Stimulated activated effector memory CD8-positive, alpha-beta T cell treated with anti-CD3 and anti-CD28 coated beads, Interleukin-12 subunit alpha, Interleukin-12 subunit beta, amount 100 ng/mL, for 72 hours (primary cell): Measurements from ENCODE around the gene GLRX3.
"Not testable (repeated sequence)": the region's sequence is repeated elsewhere in the genome, so short reads cannot be mapped to it uniquely, and the experiment has no call there.

Experiments
- ATAC-seq: fragments of 150-1000 bp; cut with Tn5 transposase; 2 replicates; pipeline ENCODE4 v1.10.0; 2021
- DNase-seq, 2 donors: peaks; one replicate each; pipeline ENCODE4 v3.0.0; 2021 to 2022; ENCODE audit warnings: low spot score in 2 of 2
- H3K27ac Mint-ChIP-seq: one replicate; pipeline ENCODE4 v1.8.0; 2022; ENCODE audit warnings: mild to moderate bottlenecking, mixed read lengths
- H3K36me3 Mint-ChIP-seq: one replicate; pipeline ENCODE4 v1.8.0; 2022; ENCODE audit warnings: mild to moderate bottlenecking, mixed read lengths
- H3K4me1 Mint-ChIP-seq: one replicate; pipeline ENCODE4 v1.8.0; 2022; ENCODE audit warnings: mixed read lengths
- H3K4me3 Mint-ChIP-seq: one replicate; pipeline ENCODE4 v1.8.0; 2022; ENCODE audit warnings: mild to moderate bottlenecking, mixed read lengths
- H3K9me3 Mint-ChIP-seq: one replicate; pipeline ENCODE4 v1.8.0; 2022; ENCODE audit warnings: mixed read lengths

GLRX3 gene

GRCh38 chr10:130191380-130191779 lies 55.2 kb downstream of the GLRX3 start:
- Mint-ChIP-seq H3K9me3 (no peaks in the 10 kb centered on the region), H3K4me3 (peak overlapping the region; percentile 44), H3K4me1 (peaks cover 5% of the 10 kb centered on the region), H3K36me3 (peaks cover 10% of the 10 kb centered on the region), H3K27ac (no peak overlapping the region)
- no peak for ATAC-seq
- no peak for DNase-seq

- Mint-ChIP-seq H3K36me3 (peaks cover 5% of the 10 kb centered on the region), H3K4me3 (no peak overlapping the region), H3K4me1 (peaks cover 5% of the 10 kb centered on the region)
Observed at GRCh38 chr10:130192276-130192848, 56.2 kb downstream of the GLRX3 start.

GRCh38 chr10:130193033-130193432 lies 56.8 kb downstream of the GLRX3 start:
- DNase-seq (no peak), ATAC-seq (no peak)
- H3K27ac Mint-ChIP-seq, result no peak overlapping the region
- H3K4me1 Mint-ChIP-seq, result peaks cover 5% of the 10 kb centered on the region
- H3K9me3 Mint-ChIP-seq, result no peaks in the 10 kb centered on the region
- H3K36me3 Mint-ChIP-seq, result peaks cover 4% of the 10 kb centered on the region
- H3K4me3 Mint-ChIP-seq, result no peak overlapping the region

More at GRCh38 chr10:130192276-130192848, 56.2 kb downstream of the GLRX3 start:
- Mint-ChIP-seq H3K27ac (no peak overlapping the region), H3K9me3 (no peaks in the 10 kb centered on the region)
- ATAC-seq, result no peak
- DNase-seq, result no peak

GRCh38 chr10:130193493-130194193 lies 57.5 kb downstream of the GLRX3 start:
- no peaks in the 10 kb centered on the region for H3K9me3 Mint-ChIP-seq
- H3K36me3 Mint-ChIP-seq, result no peaks in the 10 kb centered on the region
- peaks cover 5% of the 10 kb centered on the region for H3K4me1 Mint-ChIP-seq
- no peak overlapping the region for H3K27ac Mint-ChIP-seq
- ATAC-seq (no peak), DNase-seq (no peak)
- H3K4me3 Mint-ChIP-seq, result no peak overlapping the region

- DNase-seq, result no peak
- no peaks in the 10 kb centered on the region for H3K36me3 Mint-ChIP-seq
- H3K4me1 Mint-ChIP-seq, result peaks cover 5% of the 10 kb centered on the region
- no peak overlapping the region for H3K27ac Mint-ChIP-seq
- no peak for ATAC-seq
- H3K4me3 Mint-ChIP-seq, result no peak overlapping the region
- no peaks in the 10 kb centered on the region for H3K9me3 Mint-ChIP-seq
Observed at GRCh38 chr10:130194194-130194990, 58.2 kb downstream of the GLRX3 start.

- ATAC-seq (no peak), DNase-seq (no peak)
- peaks cover under 1% of the 10 kb centered on the region for H3K4me1 Mint-ChIP-seq
- no peak overlapping the region for H3K4me3 Mint-ChIP-seq
- H3K27ac Mint-ChIP-seq, result no peak overlapping the region
- H3K36me3 Mint-ChIP-seq, result no peaks in the 10 kb centered on the region
- H3K9me3 Mint-ChIP-seq, result no peaks in the 10 kb centered on the region
Observed at GRCh38 chr10:130194991-130195645, 58.9 kb downstream of the GLRX3 start.

- Mint-ChIP-seq H3K9me3 (no peaks in the 10 kb centered on the region), H3K4me1 (no peaks in the 10 kb centered on the region), H3K27ac (no peak overlapping the region), H3K4me3 (no peak overlapping the region), H3K36me3 (no peaks in the 10 kb centered on the region)
- ATAC-seq, result no peak
- DNase-seq, result no peak
Observed at GRCh38 chr10:130195746-130196294, 59.6 kb downstream of the GLRX3 start.

GRCh38 chr10:130196511-130197487 lies 60.6 kb downstream of the GLRX3 start:
- no peaks in the 10 kb centered on the region for H3K4me1 Mint-ChIP-seq
- H3K4me3 Mint-ChIP-seq, result no peak overlapping the region
- no peaks in the 10 kb centered on the region for H3K9me3 Mint-ChIP-seq
- ATAC-seq (no peak), DNase-seq (no peak)
- H3K27ac Mint-ChIP-seq, result no peak overlapping the region
- no peaks in the 10 kb centered on the region for H3K36me3 Mint-ChIP-seq

GRCh38 chr10:130198651-130199050 lies 62.5 kb downstream of the GLRX3 start:
- H3K4me3 Mint-ChIP-seq, result no peak overlapping the region
- H3K9me3 Mint-ChIP-seq, result no peaks in the 10 kb centered on the region
- no peak overlapping the region for H3K27ac Mint-ChIP-seq
- H3K4me1 Mint-ChIP-seq, result no peaks in the 10 kb centered on the region
- ATAC-seq, result no peak
- H3K36me3 Mint-ChIP-seq, result no peaks in the 10 kb centered on the region
- no peak for DNase-seq

GRCh38 chr10:130200179-130201042 lies 64.2 kb downstream of the GLRX3 start:
- Mint-ChIP-seq H3K9me3 (no peaks in the 10 kb centered on the region), H3K27ac (no peak overlapping the region), H3K4me3 (no peak overlapping the region), H3K36me3 (no peaks in the 10 kb centered on the region), H3K4me1 (no peaks in the 10 kb centered on the region)
- DNase-seq (no peak), ATAC-seq (peak; percentile 9)

GRCh38 chr10:130201043-130201380 lies 64.8 kb downstream of the GLRX3 start:
- DNase-seq (no peak), ATAC-seq (peak; percentile 22)
- no peaks in the 10 kb centered on the region for H3K36me3 Mint-ChIP-seq
- no peaks in the 10 kb centered on the region for H3K4me1 Mint-ChIP-seq
- no peaks in the 10 kb centered on the region for H3K9me3 Mint-ChIP-seq
- no peak overlapping the region for H3K4me3 Mint-ChIP-seq
- peak overlapping the region; percentile 5 for H3K27ac Mint-ChIP-seq

- H3K27ac Mint-ChIP-seq, H3K4me3 Mint-ChIP-seq, ATAC-seq: not testable (repeated sequence)
Observed at GRCh38 chr10:130202150-130202549, 66.0 kb downstream of the GLRX3 start.

GRCh38 chr10:130202984-130203621 lies 66.9 kb downstream of the GLRX3 start:
- Mint-ChIP-seq H3K36me3 (no peaks in the 10 kb centered on the region), H3K4me1 (no peaks in the 10 kb centered on the region), H3K4me3 (no peak overlapping the region), H3K9me3 (no peaks in the 10 kb centered on the region), H3K27ac (no peak overlapping the region)
- DNase-seq (no peak), ATAC-seq (peak; percentile 22)

More at GRCh38 chr10:130202150-130202549, 66.0 kb downstream of the GLRX3 start:
- H3K9me3 Mint-ChIP-seq, H3K4me1 Mint-ChIP-seq, DNase-seq, H3K36me3 Mint-ChIP-seq: not testable (repeated sequence)
